GM15510 (cell line): ENCODE results near the gene SULT1B1.

Experiments
- POLR2A ChIP-seq: IDR thresholded peaks from 3 replicates; pipeline ENCODE4 v1.6.1; 2011; ENCODE audit warnings: borderline replicate concordance; ENCODE audit not compliant: insufficient read length; ENCODE audit errors: extremely low read depth

Gene SULT1B1

GRCh38 chr4:69718396-69719271, 41.8 kb downstream of the SULT1B1 start:
- no peak for TF ChIP-seq POLR2A

GRCh38 chr4:69717778-69718177, 42.6 kb downstream of the SULT1B1 start:
- no peak for TF ChIP-seq POLR2A

GRCh38 chr4:69716654-69717053, 43.8 kb downstream of the SULT1B1 start:
- no peak for TF ChIP-seq POLR2A

- no peak for TF ChIP-seq POLR2A
Observed at GRCh38 chr4:69714086-69714485, 46.3 kb downstream of the SULT1B1 start.

GRCh38 chr4:69713593-69713992, 46.8 kb downstream of the SULT1B1 start:
- no peak for TF ChIP-seq POLR2A

GRCh38 chr4:69710580-69710979, 49.8 kb downstream of the SULT1B1 start:
- TF ChIP-seq POLR2A, result no peak

GRCh38 chr4:69708211-69708610, 52.2 kb downstream of the SULT1B1 start:
- no peak for TF ChIP-seq POLR2A

- no peak for TF ChIP-seq POLR2A
Observed at GRCh38 chr4:69707807-69708206, 52.6 kb downstream of the SULT1B1 start.

- no peak for TF ChIP-seq POLR2A
Observed at GRCh38 chr4:69702201-69702600, 58.2 kb downstream of the SULT1B1 start.

- no peak for TF ChIP-seq POLR2A
Observed at GRCh38 chr4:69701696-69702095, 58.7 kb downstream of the SULT1B1 start.

GRCh38 chr4:69697536-69698242, 62.7 kb downstream of the SULT1B1 start:
- TF ChIP-seq POLR2A, result no peak

- no peak for TF ChIP-seq POLR2A
Observed at GRCh38 chr4:69689599-69689998, 70.8 kb downstream of the SULT1B1 start.

GRCh38 chr4:69684804-69685203, 75.6 kb downstream of the SULT1B1 start:
- TF ChIP-seq POLR2A, result no peak
